Central memory CD8-positive, alpha-beta T cell (primary cell): ENCODE results near the gene PAX9.

ENCODE experiments used
- ATAC-seq: fragments of 150-1000 bp; cut with Tn5 transposase; replicated peaks from 2 replicates; pipeline ENCODE4 v1.10.0; 2022; ENCODE audit warnings: mild to moderate bottlenecking, moderate FRiP score, moderate number of reproducible peaks; ENCODE audit not compliant: poor library complexity, severe bottlenecking; ENCODE audit errors: extremely low read depth
- DNase-seq, 2 donors: peaks; one replicate each; pipeline ENCODE4 v3.0.0; 2021; ENCODE audit warnings: low spot score in 2 of 2
- H3K27ac Mint-ChIP-seq: one replicate; pipeline ENCODE4 v1.8.0; 2022; ENCODE audit warnings: low read depth, mild to moderate bottlenecking, moderate library complexity, mixed read lengths
- H3K27me3 Mint-ChIP-seq: one replicate; pipeline ENCODE4 v1.8.0; 2022; ENCODE audit warnings: mixed read lengths
- H3K36me3 Mint-ChIP-seq: one replicate; pipeline ENCODE4 v1.8.0; 2022; ENCODE audit warnings: mild to moderate bottlenecking, moderate library complexity, mixed read lengths; ENCODE audit not compliant: insufficient read depth
- H3K4me1 Mint-ChIP-seq: one replicate; pipeline ENCODE4 v1.8.0; 2022; ENCODE audit warnings: mixed read lengths
- H3K4me3 Mint-ChIP-seq: one replicate; pipeline ENCODE4 v1.8.0; 2022; ENCODE audit warnings: mild to moderate bottlenecking, moderate library complexity, mixed read lengths
- H3K9me3 Mint-ChIP-seq: one replicate; pipeline ENCODE4 v1.8.0; 2022; ENCODE audit warnings: mixed read lengths

The PAX9 gene

DNA sequence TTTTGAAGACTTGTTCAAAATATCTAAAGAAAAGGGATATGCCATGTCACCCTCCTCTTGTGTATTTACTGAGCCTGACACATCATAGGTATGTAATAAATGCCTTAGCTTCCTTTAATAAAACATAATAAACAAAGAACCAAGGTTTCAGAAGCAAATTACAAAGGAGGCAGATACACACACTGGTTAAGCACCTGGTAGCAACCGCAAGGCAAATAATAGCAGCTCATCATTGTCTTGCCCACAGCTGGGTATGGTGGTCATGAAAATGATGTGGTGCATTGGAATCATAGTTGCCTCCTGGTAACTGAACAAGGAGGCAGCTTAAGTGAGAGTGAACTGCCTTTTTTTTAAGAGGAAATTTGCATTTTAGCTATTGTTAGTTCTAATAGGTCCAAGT is 39.0 kb downstream of the PAX9 start:
- Mint-ChIP-seq H3K36me3 (no peaks in the 10 kb centered on the region), H3K27ac (no peak overlapping the region), H3K4me3 (no peak overlapping the region), H3K9me3 (peaks cover 28% of the 10 kb centered on the region), H3K27me3 (no peaks in the 10 kb centered on the region), H3K4me1 (no peaks in the 10 kb centered on the region)
- ATAC-seq (no peak), DNase-seq (no peak)

DNA sequence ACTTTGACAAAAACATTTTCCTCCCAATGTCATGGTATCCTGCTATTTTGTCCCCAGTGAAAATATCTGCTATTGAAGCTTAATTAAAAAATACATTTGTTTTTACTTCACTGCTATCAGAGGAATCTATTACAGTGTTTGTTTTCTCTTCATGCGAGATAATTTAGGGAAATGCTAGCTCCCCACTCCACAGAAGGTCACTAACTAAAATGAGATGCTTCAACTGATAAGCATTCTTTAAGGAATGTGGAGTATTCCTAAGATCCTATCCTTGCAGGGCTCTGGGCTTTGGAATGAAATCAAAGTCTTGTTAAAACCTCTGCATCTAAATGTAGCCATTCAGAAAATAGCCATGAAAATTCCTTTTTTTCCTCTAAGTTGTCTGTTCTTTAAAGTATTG is 39.5 kb downstream of the PAX9 start:
- no peak for ATAC-seq
- H3K27ac Mint-ChIP-seq: no peak overlapping the region
- H3K4me1 Mint-ChIP-seq: no peaks in the 10 kb centered on the region
- no peak overlapping the region for H3K4me3 Mint-ChIP-seq
- peaks cover 28% of the 10 kb centered on the region for H3K9me3 Mint-ChIP-seq
- DNase-seq: no peak
- H3K36me3 Mint-ChIP-seq: no peaks in the 10 kb centered on the region
- no peaks in the 10 kb centered on the region for H3K27me3 Mint-ChIP-seq

DNA sequence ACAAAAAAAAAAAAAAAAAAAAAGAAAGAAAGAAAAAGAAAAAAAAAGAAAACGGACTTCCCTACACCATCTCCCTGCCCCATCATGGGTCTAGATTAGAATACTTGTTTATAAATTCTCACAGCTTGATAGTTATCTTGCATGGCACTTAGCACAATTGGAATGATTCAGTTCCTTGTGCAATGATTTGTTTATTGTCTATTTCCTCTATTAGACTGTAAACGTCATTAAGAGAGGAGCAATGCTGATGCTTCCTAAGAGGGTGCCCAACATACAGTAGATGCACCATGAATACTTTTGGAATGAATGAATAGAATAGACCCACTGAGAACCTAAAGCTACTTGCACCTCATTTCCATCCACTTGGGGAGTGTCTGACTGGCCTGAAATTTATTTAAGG is 40.8 kb downstream of the PAX9 start:
- no peak overlapping the region for H3K4me3 Mint-ChIP-seq
- H3K9me3 Mint-ChIP-seq: peaks cover 18% of the 10 kb centered on the region
- no peaks in the 10 kb centered on the region for H3K36me3 Mint-ChIP-seq

DNA sequence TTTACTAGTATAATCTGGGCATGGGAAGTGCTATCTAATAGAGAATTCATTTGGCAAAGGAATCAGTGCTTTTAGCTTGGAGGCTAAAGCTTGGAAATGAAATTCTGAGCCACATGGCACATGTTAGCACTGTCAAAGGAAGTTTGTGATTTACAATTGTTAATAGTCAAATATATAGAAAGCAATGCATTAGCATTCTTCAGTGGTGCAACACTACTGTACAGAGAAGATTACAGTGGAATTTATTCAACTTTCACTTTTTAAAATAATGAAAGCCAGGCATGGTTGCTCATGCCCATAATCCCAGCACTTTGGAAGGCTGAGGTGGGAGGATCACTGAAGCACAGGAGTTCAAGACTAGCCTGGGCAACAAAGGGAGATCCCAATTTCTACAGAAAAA is 45.9 kb downstream of the PAX9 start:
- H3K36me3 Mint-ChIP-seq: no peaks in the 10 kb centered on the region
- ATAC-seq (no peak), DNase-seq (no peak)
- no peak overlapping the region for H3K27ac Mint-ChIP-seq
- peaks cover under 1% of the 10 kb centered on the region for H3K9me3 Mint-ChIP-seq
- no peak overlapping the region for H3K4me3 Mint-ChIP-seq
- H3K27me3 Mint-ChIP-seq: no peaks in the 10 kb centered on the region
- H3K4me1 Mint-ChIP-seq: no peaks in the 10 kb centered on the region

More for the DNA sequence above, 40.8 kb downstream of the PAX9 start:
- ATAC-seq (no peak), DNase-seq (no peak)
- Mint-ChIP-seq H3K27ac (no peak overlapping the region), H3K4me1 (no peaks in the 10 kb centered on the region), H3K27me3 (no peaks in the 10 kb centered on the region)

DNA sequence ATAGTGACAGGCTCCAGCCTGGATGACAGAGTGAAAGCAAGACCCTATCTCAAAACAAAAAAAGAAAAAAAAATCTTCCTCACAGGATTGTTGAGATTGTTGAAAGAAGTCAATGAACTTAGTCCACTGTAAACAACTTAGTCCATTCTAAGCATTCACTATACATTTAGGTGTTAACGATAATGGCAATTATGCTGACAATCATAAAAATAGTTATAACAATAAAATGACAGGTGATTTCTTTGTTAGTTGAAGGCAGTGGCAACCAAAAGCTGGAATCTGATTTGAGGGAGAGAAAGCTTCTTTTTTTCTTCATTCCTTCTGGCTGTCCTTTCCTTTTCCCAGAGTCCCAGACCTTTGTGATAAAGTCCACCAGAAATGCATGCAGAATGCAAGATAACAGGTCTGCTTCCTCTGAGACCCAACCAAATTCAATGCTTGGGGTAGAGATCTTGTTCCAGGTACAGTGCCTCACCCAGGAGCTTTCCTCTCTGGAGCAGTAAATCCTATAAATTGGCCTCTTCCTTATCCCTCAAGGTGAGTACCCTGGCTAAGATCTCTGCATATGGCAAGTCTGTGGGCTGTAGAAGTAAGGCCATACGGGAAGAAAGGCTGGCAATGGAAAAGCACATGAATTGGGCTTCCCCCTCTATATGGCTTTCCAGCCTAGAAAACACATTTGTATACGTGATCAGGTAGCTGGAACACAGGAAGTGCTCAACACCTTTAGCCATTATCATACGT is 52.5 kb downstream of the PAX9 start:
- Mint-ChIP-seq H3K4me1 (no peaks in the 10 kb centered on the region), H3K4me3 (no peak overlapping the region), H3K36me3 (no peaks in the 10 kb centered on the region), H3K9me3 (no peaks in the 10 kb centered on the region), H3K27ac (no peak overlapping the region), H3K27me3 (no peaks in the 10 kb centered on the region)
- no peak for ATAC-seq
- no peak for DNase-seq

DNA sequence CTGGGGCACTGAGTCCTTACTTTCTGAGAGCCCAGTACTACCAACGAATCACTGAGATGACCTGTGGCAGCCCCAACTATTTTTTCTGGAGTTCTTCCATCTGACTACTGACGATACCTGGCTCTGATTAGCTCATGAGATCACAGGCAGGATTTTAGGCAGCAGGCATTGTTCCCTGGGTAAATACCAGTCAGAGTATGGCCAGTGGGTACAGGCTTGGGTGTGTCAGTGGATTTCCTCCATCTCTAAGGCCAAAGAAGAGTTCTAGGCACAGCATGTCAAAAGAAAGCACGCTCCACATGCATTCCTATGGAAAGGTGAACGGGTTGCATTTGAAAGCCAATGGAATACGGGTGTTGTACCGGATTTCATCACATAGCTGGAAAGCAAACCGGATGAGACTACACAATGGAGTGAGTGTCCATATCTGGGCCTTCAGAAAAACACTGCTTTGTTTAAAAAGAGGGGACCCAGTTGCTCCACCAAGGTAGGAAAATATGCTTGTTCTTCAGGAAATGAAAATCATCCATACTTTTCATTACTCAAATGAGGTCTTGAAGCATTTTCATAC is 55.0 kb downstream of the PAX9 start:
- ATAC-seq: no peak
- DNase-seq: no peak
- no peak overlapping the region for H3K4me3 Mint-ChIP-seq
- H3K4me1 Mint-ChIP-seq: no peaks in the 10 kb centered on the region
- H3K27me3 Mint-ChIP-seq: no peaks in the 10 kb centered on the region
- H3K36me3 Mint-ChIP-seq: no peaks in the 10 kb centered on the region
- H3K9me3 Mint-ChIP-seq: no peaks in the 10 kb centered on the region
- H3K27ac Mint-ChIP-seq: no peak overlapping the region

DNA sequence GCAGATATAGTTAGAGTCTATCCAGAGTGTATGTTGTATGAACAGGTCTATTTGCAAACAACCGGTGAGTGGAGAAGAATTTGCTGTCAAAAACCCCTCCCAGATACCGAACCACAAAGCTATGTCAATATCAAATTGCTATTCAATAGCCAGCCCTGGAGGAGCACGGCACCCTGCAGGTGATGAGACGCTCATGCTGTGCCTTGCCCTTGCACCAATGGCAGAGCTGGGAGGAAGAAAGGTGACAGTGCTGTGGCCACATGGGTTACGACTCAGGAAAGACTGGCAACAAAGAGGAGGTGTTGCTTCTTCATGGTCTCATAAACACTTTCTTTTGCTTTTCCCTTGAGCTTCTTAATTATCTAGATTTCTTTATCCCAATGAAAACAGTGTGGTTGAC is 55.7 kb downstream of the PAX9 start:
- Mint-ChIP-seq H3K36me3 (no peaks in the 10 kb centered on the region), H3K4me1 (no peaks in the 10 kb centered on the region), H3K9me3 (no peaks in the 10 kb centered on the region), H3K4me3 (no peak overlapping the region), H3K27me3 (no peaks in the 10 kb centered on the region), H3K27ac (no peak overlapping the region)
- DNase-seq (no peak), ATAC-seq (no peak)

DNA sequence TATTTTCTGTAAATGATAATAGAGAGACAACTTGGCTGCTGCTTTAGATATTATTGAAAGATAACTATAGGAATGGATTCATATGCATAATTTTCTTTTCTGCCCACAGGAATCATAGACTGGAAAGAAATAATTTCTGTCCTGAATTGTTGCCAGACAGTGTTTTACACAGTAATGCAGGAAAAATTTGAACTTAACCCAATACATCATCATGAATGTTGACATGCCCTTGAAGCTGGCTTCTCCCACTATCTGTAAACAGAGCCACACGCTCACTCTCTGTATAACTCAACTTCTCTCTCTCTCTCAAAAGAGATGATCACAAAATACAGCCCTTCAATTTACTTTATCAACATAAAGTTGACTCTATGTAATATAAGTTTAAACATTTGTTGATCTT is 56.6 kb downstream of the PAX9 start:
- no peaks in the 10 kb centered on the region for H3K27me3 Mint-ChIP-seq
- H3K9me3 Mint-ChIP-seq: no peaks in the 10 kb centered on the region
- no peak overlapping the region for H3K4me3 Mint-ChIP-seq
- DNase-seq (no peak), ATAC-seq (no peak)
- no peaks in the 10 kb centered on the region for H3K36me3 Mint-ChIP-seq
- H3K27ac Mint-ChIP-seq: no peak overlapping the region
- no peaks in the 10 kb centered on the region for H3K4me1 Mint-ChIP-seq

DNA sequence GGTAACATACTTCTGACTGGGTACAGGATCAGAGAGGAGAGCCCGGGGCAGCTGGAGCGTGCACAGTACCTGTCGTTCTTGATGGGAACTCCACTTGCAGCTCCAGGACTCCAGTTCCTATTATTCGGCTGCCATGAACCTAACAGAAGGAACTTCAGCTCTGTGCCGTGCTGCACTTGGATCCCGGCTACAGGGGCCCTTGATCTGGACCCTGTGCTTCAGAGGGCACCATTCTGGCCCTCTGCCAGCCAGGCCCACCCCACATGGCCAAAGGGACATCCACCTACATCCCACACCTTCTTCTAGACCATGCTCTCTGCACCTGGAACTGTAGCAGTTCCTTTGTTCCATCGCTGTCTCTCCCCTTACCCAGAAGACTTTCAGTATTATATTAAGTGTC is 58.2 kb downstream of the PAX9 start:
- no peaks in the 10 kb centered on the region for H3K9me3 Mint-ChIP-seq
- no peak overlapping the region for H3K27ac Mint-ChIP-seq
- no peak for DNase-seq
- no peaks in the 10 kb centered on the region for H3K27me3 Mint-ChIP-seq
- H3K36me3 Mint-ChIP-seq: no peaks in the 10 kb centered on the region
- no peaks in the 10 kb centered on the region for H3K4me1 Mint-ChIP-seq
- no peak for ATAC-seq
- no peak overlapping the region for H3K4me3 Mint-ChIP-seq

DNA sequence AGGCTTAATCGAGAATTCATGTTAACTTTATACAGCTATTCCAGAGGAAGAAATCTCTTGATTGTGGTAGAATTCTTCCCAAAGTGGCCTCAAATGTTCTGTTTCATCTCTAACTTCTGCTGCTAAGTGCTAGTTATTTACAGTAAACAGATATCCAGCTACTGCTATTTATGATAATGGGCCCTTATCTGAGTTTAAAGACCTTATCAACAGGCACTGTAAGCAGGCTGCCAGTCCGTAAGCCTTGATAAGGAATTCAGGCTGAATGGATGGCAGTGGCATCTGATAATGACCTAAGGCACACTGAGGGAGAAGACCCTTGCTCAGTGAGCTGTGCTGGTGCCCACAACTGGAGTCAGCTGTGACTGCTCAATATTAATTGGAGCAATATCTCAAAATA is 59.0 kb downstream of the PAX9 start:
- Mint-ChIP-seq H3K36me3 (no peaks in the 10 kb centered on the region), H3K27me3 (no peaks in the 10 kb centered on the region), H3K9me3 (no peaks in the 10 kb centered on the region), H3K4me3 (no peak overlapping the region), H3K4me1 (no peaks in the 10 kb centered on the region), H3K27ac (no peak overlapping the region)
- ATAC-seq: no peak
- DNase-seq: no peak

DNA sequence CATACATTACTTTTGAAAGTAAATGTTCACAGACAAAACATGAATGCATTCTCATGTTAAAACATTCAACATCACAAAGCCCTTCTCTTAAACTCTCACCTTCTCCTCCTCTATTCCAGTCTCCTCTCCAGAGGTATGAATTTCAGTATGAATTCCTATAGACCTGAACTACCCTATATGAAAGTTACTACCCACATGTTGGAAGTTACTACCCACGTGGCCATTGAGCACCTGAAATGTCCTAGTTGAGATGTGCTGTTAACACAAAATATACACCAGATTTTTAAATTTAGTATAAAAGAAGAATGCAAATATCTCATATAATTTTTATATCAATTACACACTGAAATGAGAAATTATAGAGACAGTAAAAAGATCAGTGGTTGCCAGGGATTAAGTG is 60.2 kb downstream of the PAX9 start:
- H3K27ac Mint-ChIP-seq: no peak overlapping the region
- H3K27me3 Mint-ChIP-seq: no peaks in the 10 kb centered on the region
- no peak overlapping the region for H3K4me3 Mint-ChIP-seq
- ATAC-seq (no peak), DNase-seq (no peak)
- H3K9me3 Mint-ChIP-seq: no peaks in the 10 kb centered on the region
- H3K36me3 Mint-ChIP-seq: no peaks in the 10 kb centered on the region
- no peaks in the 10 kb centered on the region for H3K4me1 Mint-ChIP-seq

DNA sequence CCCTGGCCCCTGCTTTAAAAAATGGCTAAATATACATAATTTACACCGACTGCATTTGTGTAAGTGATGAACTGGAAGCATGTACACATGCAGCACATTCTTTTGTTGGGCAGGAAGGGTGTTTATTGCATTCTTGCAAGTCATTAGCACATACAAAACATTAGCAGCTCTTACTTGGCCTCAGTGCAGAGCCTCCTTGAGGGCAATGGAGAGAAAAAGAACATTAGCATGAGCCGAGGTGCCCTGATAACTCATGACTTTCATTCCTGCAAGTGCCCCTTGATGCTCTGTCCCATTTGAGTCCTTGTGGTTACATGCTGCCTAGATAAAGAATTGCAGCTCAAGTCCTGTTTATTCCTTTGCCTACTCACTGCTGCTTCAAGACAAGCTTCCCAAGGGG is 61.9 kb downstream of the PAX9 start:
- H3K4me3 Mint-ChIP-seq: no peak overlapping the region
- no peaks in the 10 kb centered on the region for H3K4me1 Mint-ChIP-seq
- no peak overlapping the region for H3K27ac Mint-ChIP-seq

DNA sequence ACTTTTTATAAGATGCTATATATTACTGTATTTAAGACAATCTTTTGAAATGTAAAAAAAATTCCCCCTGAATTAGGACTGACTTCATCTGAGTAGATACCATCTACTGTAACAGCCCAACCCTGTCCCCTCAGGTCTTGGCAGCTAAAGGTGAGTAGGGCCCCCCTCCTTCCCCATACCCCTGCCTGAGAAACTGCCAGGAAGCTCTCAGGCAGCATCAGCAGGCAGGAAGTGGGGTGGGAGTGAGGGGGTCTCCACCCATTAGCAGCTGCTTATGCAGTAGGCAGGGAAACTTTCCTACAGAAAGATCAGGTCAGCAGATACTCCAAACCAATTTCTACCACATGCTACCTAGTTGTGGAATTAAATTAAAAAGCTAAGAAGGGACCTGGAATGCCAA is 62.5 kb downstream of the PAX9 start:
- no peak overlapping the region for H3K4me3 Mint-ChIP-seq
- H3K27ac Mint-ChIP-seq: no peak overlapping the region
- H3K36me3 Mint-ChIP-seq: no peaks in the 10 kb centered on the region
- ATAC-seq (no peak), DNase-seq (no peak)
- H3K27me3 Mint-ChIP-seq: no peaks in the 10 kb centered on the region
- H3K4me1 Mint-ChIP-seq: no peaks in the 10 kb centered on the region
- H3K9me3 Mint-ChIP-seq: no peaks in the 10 kb centered on the region

More for the DNA sequence above, 61.9 kb downstream of the PAX9 start:
- DNase-seq (no peak), ATAC-seq (no peak)
- no peaks in the 10 kb centered on the region for H3K36me3 Mint-ChIP-seq
- no peaks in the 10 kb centered on the region for H3K27me3 Mint-ChIP-seq
- no peaks in the 10 kb centered on the region for H3K9me3 Mint-ChIP-seq
